ENCODE results near the gene CD200R1L.

CD200R1L gene

DNA sequence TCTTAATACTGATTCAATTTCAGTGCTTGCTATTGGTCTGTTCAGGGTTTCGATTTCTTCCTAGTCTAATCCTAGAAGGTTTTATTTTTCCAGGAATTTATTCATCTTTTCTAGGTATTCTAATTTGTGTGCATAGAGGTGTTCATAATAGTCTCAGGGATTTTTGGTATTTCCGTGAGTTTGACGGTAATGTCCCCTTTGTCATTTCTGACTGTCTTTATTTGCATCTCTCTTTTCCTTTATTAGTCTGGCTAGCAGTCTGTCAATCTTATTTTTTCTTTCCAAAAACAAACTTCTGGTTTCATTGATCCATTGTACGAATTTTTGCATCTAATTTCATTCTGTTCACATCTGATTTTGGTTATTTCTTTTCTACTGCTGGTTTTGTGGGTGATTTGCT, 35.2 kb upstream of the CD200R1L start:
- Mint-ChIP-seq H3K4me3 (no peak overlapping the region), H3K27ac (no peak overlapping the region), H3K9me3 (peaks cover 2% of the 10 kb centered on the region), H3K27me3 (ENCODE audit: low read depth) (no peaks in the 10 kb centered on the region), H3K4me1 (no peaks in the 10 kb centered on the region), H3K36me3 (ENCODE audit: low read depth) (no peaks in the 10 kb centered on the region)
- TF ChIP-seq, protein P1, sequence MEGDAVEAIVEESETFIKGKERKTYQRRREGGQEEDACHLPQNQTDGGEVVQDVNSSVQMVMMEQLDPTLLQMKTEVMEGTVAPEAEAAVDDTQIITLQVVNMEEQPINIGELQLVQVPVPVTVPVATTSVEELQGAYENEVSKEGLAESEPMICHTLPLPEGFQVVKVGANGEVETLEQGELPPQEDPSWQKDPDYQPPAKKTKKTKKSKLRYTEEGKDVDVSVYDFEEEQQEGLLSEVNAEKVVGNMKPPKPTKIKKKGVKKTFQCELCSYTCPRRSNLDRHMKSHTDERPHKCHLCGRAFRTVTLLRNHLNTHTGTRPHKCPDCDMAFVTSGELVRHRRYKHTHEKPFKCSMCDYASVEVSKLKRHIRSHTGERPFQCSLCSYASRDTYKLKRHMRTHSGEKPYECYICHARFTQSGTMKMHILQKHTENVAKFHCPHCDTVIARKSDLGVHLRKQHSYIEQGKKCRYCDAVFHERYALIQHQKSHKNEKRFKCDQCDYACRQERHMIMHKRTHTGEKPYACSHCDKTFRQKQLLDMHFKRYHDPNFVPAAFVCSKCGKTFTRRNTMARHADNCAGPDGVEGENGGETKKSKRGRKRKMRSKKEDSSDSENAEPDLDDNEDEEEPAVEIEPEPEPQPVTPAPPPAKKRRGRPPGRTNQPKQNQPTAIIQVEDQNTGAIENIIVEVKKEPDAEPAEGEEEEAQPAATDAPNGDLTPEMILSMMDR (IDR thresholded peaks at IDR 0.05; ENCODE audit: unreplicated experiment in 3 of 3): no peak

DNA sequence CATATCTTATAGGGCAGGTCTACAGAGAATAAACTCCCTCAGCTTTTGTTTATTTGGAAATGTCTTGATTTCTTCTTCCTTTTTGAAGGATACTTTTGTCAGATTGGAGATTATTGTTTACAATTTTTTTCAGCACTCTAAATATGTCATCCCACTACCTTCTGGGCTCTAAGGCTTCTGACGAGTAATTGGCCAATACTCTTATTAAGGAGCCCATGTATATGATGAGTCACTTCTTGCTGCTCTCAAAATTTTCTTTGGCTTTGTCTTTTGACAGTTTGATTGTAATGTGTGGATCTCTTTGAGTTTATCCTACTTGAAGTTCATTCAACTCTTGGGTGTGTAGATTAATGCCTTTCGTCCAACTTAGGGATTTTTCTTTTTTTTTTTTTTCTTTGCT, 28.9 kb upstream of the CD200R1L start:
- peaks cover 12% of the 10 kb centered on the region for H3K9me3 Mint-ChIP-seq
- H3K36me3 Mint-ChIP-seq (ENCODE audit: low read depth): no peaks in the 10 kb centered on the region
- no peak overlapping the region for H3K4me3 Mint-ChIP-seq
- H3K27me3 Mint-ChIP-seq (ENCODE audit: low read depth): no peaks in the 10 kb centered on the region
- H3K4me1 Mint-ChIP-seq: no peaks in the 10 kb centered on the region
- H3K27ac Mint-ChIP-seq: no peak overlapping the region
- TF ChIP-seq, protein P1 (IDR thresholded peaks at IDR 0.05; ENCODE audit: unreplicated experiment in 3 of 3): no peak

DNA sequence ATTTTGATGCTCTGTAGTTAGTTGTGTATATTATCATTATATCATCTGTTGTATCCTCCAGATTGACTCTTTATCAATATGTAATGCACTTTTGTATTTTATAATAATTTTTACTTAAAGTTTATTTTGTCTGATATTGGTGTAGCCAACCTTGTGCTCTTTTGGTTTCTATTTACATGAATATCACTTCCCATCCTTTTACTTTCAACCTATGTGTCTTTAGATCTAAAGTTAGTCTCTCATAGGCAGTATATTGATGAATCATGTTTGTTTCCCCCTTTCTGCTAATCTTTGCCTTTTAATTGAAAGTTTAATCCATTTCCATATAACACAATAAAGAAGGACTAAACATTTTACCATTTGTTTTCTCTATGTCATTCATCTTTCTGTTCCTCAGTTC, 28.1 kb upstream of the CD200R1L start:
- no peaks in the 10 kb centered on the region for H3K4me1 Mint-ChIP-seq
- no peaks in the 10 kb centered on the region for H3K27me3 Mint-ChIP-seq (ENCODE audit: low read depth)
- no peak overlapping the region for H3K4me3 Mint-ChIP-seq
- no peaks in the 10 kb centered on the region for H3K36me3 Mint-ChIP-seq (ENCODE audit: low read depth)
- H3K27ac Mint-ChIP-seq: no peak overlapping the region
- TF ChIP-seq, protein P1 (IDR thresholded peaks at IDR 0.05; ENCODE audit: unreplicated experiment in 3 of 3): no peak
- H3K9me3 Mint-ChIP-seq: peaks cover 18% of the 10 kb centered on the region

DNA sequence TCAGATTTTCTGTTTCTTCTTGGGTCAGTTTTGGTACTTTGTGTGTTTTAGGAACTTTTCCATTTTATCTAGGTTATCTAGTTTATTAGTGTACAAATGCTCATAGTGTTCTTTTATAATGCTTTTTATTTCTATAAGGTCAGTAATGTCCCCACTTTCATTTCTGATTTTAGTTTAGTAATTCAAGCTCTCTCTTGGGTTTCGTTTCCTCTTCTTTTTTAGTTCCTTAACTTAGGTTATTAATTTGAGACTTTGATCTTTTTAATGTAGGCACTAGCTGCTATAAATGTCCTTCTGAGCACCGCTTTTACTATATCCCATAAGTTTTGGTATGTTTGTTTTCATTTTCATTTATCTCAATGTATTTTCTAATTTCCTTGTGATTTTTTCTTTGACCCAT, 27.0 kb upstream of the CD200R1L start:
- Mint-ChIP-seq H3K4me3 (no peak overlapping the region), H3K27me3 (ENCODE audit: low read depth) (no peaks in the 10 kb centered on the region), H3K4me1 (no peaks in the 10 kb centered on the region), H3K36me3 (ENCODE audit: low read depth) (no peaks in the 10 kb centered on the region), H3K9me3 (peaks cover 22% of the 10 kb centered on the region), H3K27ac (no peak overlapping the region)
- TF ChIP-seq, protein P1 (IDR thresholded peaks at IDR 0.05; ENCODE audit: unreplicated experiment in 3 of 3): no peak

DNA sequence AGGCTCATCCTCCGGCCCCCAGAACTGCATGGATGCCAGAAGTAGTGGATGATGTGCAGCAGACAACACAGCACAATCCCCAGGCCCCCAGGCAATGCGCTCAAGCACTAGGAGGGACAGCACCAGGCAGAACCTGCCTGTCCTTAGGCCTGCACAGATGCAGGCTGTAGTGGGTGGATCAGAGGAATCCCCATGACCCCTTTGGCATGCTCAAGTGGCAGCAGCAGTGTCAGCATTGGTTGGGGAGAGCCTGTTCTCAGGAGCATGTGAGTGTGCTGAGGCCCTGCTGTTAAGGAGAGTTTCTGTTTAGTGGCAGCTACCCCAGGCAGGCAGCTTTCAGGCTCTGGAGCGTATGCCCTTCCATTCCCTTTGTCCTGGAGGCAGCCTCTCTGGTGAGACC, 25.1 kb upstream of the CD200R1L start:
- Mint-ChIP-seq H3K36me3 (ENCODE audit: low read depth) (no peaks in the 10 kb centered on the region), H3K27ac (no peak overlapping the region), H3K9me3 (peaks cover 33% of the 10 kb centered on the region), H3K4me1 (no peaks in the 10 kb centered on the region), H3K4me3 (no peak overlapping the region), H3K27me3 (ENCODE audit: low read depth) (no peaks in the 10 kb centered on the region)
- TF ChIP-seq, protein P1 (IDR thresholded peaks at IDR 0.05; ENCODE audit: unreplicated experiment in 3 of 3): no peak

DNA sequence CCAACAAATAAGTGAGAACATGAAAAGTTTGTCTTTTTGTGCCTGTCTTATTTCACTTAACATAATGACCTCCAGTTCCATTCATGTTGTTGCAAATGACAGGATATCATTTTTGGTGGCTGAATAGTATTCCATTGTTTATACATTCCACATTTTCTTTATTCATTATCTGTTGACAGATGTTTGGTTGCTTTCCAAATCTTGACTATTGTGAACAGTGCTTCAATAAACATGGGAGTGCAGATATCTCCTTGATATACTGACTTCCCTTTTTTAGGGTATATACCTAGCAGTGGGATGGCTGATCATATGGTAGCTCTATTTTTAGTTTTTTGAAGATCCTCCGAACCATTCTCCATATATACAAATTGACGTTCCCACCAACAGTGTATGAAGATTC, 19.1 kb upstream of the CD200R1L start:
- H3K9me3 Mint-ChIP-seq: peaks cover 31% of the 10 kb centered on the region

More for the DNA sequence above, 19.1 kb upstream of the CD200R1L start:
- TF ChIP-seq, protein P1 (IDR thresholded peaks at IDR 0.05; ENCODE audit: unreplicated experiment in 3 of 3): no peak
- Mint-ChIP-seq H3K36me3 (ENCODE audit: low read depth) (no peaks in the 10 kb centered on the region), H3K27ac (no peak overlapping the region), H3K4me1 (no peaks in the 10 kb centered on the region), H3K4me3 (no peak overlapping the region), H3K27me3 (ENCODE audit: low read depth) (no peaks in the 10 kb centered on the region)
